Left cardiac atrium (tissue), 4 donors: ENCODE data around the gene PSMC5. TPM values are rescaled to one million over a fixed set of nuclear protein-coding genes. Genes with fewer than 3 reads are reported as not detected.
A peak's percentile ranks its signal among the peaks of the same experiment; 100 is the strongest.
"Not testable (repeated sequence)": the region's sequence is repeated elsewhere in the genome, so short reads cannot be mapped to it uniquely, and the experiment has no call there.

Source experiments
- ATAC-seq, 2 donors: fragments of 200-7000 bp; cut with Tn5 transposase; one replicate each; pipeline ENCODE4 v1.9.1; 2020; ENCODE audit warnings: mild to moderate bottlenecking in 2 of 2, moderate library complexity in 2 of 2
- DNase-seq: peaks from one replicate; pipeline ENCODE4 v3.0.0-alpha.2; 2020
- intact Hi-C, 2 donors: fragments of 100-400 bp; cut with DNase I; formaldehyde crosslinking; loops; one replicate each; pipeline versions ENCODE4 v1.14.1 to v1.15.1; 2022 to 2023
- total RNA-seq, 2 donors: library from RNA; stranded (reverse); fragmentation: NEBNext Ultra II Directional; extraction: Animal tissue kit (Norgen Biotek cat#: 25700); gene quantifications; one replicate each; pipeline ENCODE4 v1.2.1, GENCODE V29; 2021
- donor health status: DM: no; HTN: yes; CAD: no.
- donor health status: DM: no; HTN: yes; CAD: no; lungs with severe emphysema.
- donor health status: DM: yes; HTN: yes; CAD: no.
- donor health status: Dilated cardiomyopathy.

PSMC5 gene
- total RNA-seq, 2 donors from 2014 or later = 122 to 143 TPM

- ATAC-seq = no peak
Measured at GRCh38 chr17:63850401-63850800, 23.2 kb downstream of the PSMC5 start.

GRCh38 chr17:63853260-63853659 is 26.0 kb downstream of the PSMC5 start:
- DNase-seq = no peak
- no peak for ATAC-seq
- intact Hi-C loops = no loop called here

More at GRCh38 chr17:63850401-63850800, 23.2 kb downstream of the PSMC5 start:
- intact Hi-C loops = no loop called here
- DNase-seq = no peak

GRCh38 chr17:63854709-63855108 is 27.5 kb downstream of the PSMC5 start:
- DNase-seq = no peak
- no peak for ATAC-seq
- intact Hi-C loops = no loop called here

GRCh38 chr17:63855185-63855584 is 28.0 kb downstream of the PSMC5 start:
- DNase-seq (no peak), ATAC-seq (no peak)
- intact Hi-C loops = no loop called here

GRCh38 chr17:63856425-63856824 is 29.2 kb downstream of the PSMC5 start:
- intact Hi-C loops, DNase-seq, ATAC-seq: not testable (repeated sequence)

- DNase-seq = no peak
- intact Hi-C loops = no loop called here
- ATAC-seq = no peak
Measured at GRCh38 chr17:63859257-63859656, 32.0 kb downstream of the PSMC5 start.

GRCh38 chr17:63866625-63867024 is 39.4 kb downstream of the PSMC5 start:
- DNase-seq, ATAC-seq, intact Hi-C loops: not testable (repeated sequence)

- peak in 1 of 2 donors; percentile 31 for ATAC-seq
- intact Hi-C loops, DNase-seq: not testable (repeated sequence)
Measured at GRCh38 chr17:63869491-63870291, 42.5 kb downstream of the PSMC5 start.

GRCh38 chr17:63870292-63870665 is 43.0 kb downstream of the PSMC5 start:
- DNase-seq, ATAC-seq, intact Hi-C loops: not testable (repeated sequence)

GRCh38 chr17:63871646-63872365 is 44.6 kb downstream of the PSMC5 start:
- DNase-seq, intact Hi-C loops, ATAC-seq: not testable (repeated sequence)

GRCh38 chr17:63873577-63873976 is 46.3 kb downstream of the PSMC5 start, which contains the start of gene CSH2:
CSH2 (minus strand) TSS chr17:63873677; CDS start chr17:63873614, 63 bp downstream.
- intact Hi-C loops, DNase-seq, ATAC-seq: not testable (repeated sequence)

- ATAC-seq, intact Hi-C loops, DNase-seq: not testable (repeated sequence)
Measured at GRCh38 chr17:63874061-63874626, 46.9 kb downstream of the PSMC5 start.

GRCh38 chr17:63874693-63875092 is 47.5 kb downstream of the PSMC5 start:
- ATAC-seq, intact Hi-C loops, DNase-seq: not testable (repeated sequence)

- intact Hi-C loops = not testable (repeated sequence)
Measured at GRCh38 chr17:63878413-63878812, 51.2 kb downstream of the PSMC5 start.

GRCh38 chr17:63880706-63881105 is 53.5 kb downstream of the PSMC5 start:
- ATAC-seq (no peak), DNase-seq (no peak)
- intact Hi-C loops = no loop called here

More at GRCh38 chr17:63878413-63878812, 51.2 kb downstream of the PSMC5 start:
- not testable (repeated sequence) for DNase-seq, ATAC-seq

- DNase-seq, intact Hi-C loops, ATAC-seq: not testable (repeated sequence)
Measured at GRCh38 chr17:63881337-63881736, 54.1 kb downstream of the PSMC5 start.
